Dendritic cell treated with granulocyte-macrophage colony-stimulating factor and Interleukin-4, amounts not matched to agents 40 ng/mL and 50 ng/mL, for 4 days (primary cell): ENCODE measurements around the gene MBNL3.
"Not testable (repeated sequence)": the region's sequence is repeated elsewhere in the genome, so short reads cannot be mapped to it uniquely, and the experiment has no call there.

Source experiments
- H3K27ac Mint-ChIP-seq: one replicate; pipeline ENCODE4 v1.8.0; 2022; ENCODE audit warnings: mild to moderate bottlenecking, mixed read lengths
- H3K27me3 Mint-ChIP-seq: one replicate; pipeline ENCODE4 v1.8.0; 2022; ENCODE audit warnings: mild to moderate bottlenecking, mixed read lengths
- H3K36me3 Mint-ChIP-seq: one replicate; pipeline ENCODE4 v1.8.0; 2022; ENCODE audit warnings: low read depth, mixed read lengths
- H3K4me1 Mint-ChIP-seq: one replicate; pipeline ENCODE4 v1.8.0; 2022; ENCODE audit warnings: low read depth, mixed read lengths
- H3K4me3 Mint-ChIP-seq: one replicate; pipeline ENCODE4 v1.8.0; 2022; ENCODE audit warnings: mild to moderate bottlenecking, moderate library complexity, mixed read lengths
- H3K9me3 Mint-ChIP-seq: one replicate; pipeline ENCODE4 v1.8.0; 2022; ENCODE audit warnings: mixed read lengths
- intact Hi-C: fragments of 100-400 bp; cut with micrococcal nuclease; formaldehyde crosslinking; loops from one replicate; pipeline ENCODE4 v1.15.0; 2022

MBNL3 gene

GRCh38 chrX:132367314-132367713 is 121.5 kb downstream of the MBNL3 start:
- H3K36me3 Mint-ChIP-seq = no peaks in the 10 kb centered on the region
- no peaks in the 10 kb centered on the region for H3K4me1 Mint-ChIP-seq
- H3K9me3 Mint-ChIP-seq = no peaks in the 10 kb centered on the region
- no peak overlapping the region for H3K27ac Mint-ChIP-seq
- H3K27me3 Mint-ChIP-seq = no peaks in the 10 kb centered on the region
- no peak overlapping the region for H3K4me3 Mint-ChIP-seq
- intact Hi-C loops = no loop called here

DNA sequence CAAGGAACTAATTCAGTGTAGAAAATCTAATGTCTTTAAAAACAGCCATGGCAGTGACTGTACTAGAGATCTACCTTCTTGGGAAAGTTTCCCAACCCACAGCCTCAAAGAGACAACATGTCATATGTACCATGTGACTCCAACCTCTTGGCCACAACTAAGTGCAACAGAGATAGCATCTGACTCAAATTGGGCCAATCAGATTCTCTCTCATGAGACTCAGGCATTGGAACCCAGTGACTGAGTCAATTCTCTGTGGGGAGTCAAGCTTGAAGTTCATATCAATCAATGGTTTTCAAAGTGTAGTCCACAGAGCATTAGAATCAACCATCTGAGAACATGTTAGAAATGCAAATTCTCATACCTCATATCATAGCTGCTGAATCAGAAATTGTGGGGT is 123.3 kb downstream of the MBNL3 start:
- H3K27me3 Mint-ChIP-seq = no peaks in the 10 kb centered on the region
- H3K4me1 Mint-ChIP-seq = no peaks in the 10 kb centered on the region
- H3K36me3 Mint-ChIP-seq = no peaks in the 10 kb centered on the region
- H3K9me3 Mint-ChIP-seq = no peaks in the 10 kb centered on the region
- H3K4me3 Mint-ChIP-seq = no peak overlapping the region
- H3K27ac Mint-ChIP-seq = no peak overlapping the region
- intact Hi-C loops = no loop called here

- Mint-ChIP-seq H3K9me3 (no peaks in the 10 kb centered on the region), H3K27me3 (no peaks in the 10 kb centered on the region)
These were observed 124.5 kb downstream of the MBNL3 start for GRCh38 chrX:132364313-132364712.

DNA sequence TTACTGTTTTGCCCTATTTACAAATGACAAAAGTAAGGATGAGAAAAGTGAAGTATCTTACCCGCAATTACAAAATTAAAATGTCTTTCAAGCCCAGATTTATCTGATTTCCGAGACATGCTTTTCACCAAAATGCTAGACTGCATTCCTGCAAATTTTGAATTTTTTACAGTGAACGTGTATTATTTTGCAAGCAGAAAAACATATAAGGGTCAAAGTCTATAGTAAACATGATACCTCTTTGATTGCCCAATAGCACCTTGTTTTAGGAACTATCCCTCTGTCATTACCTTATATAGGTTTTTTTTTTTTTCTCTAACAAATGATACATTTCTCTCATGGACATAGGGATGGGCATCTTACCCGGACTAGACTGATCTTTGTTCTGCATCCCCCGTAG is 135.4 kb downstream of the MBNL3 start:
- no peak overlapping the region for H3K27ac Mint-ChIP-seq
- H3K4me3 Mint-ChIP-seq = no peak overlapping the region
- H3K4me1 Mint-ChIP-seq = no peaks in the 10 kb centered on the region
- no peaks in the 10 kb centered on the region for H3K36me3 Mint-ChIP-seq
- H3K9me3 Mint-ChIP-seq = no peaks in the 10 kb centered on the region
- intact Hi-C loops = no loop called here
- H3K27me3 Mint-ChIP-seq = no peaks in the 10 kb centered on the region

More at GRCh38 chrX:132364313-132364712, 124.5 kb downstream of the MBNL3 start:
- Mint-ChIP-seq H3K27ac (no peak overlapping the region), H3K4me3 (no peak overlapping the region), H3K36me3 (no peaks in the 10 kb centered on the region), H3K4me1 (no peaks in the 10 kb centered on the region)
- intact Hi-C loops = no loop called here

DNA sequence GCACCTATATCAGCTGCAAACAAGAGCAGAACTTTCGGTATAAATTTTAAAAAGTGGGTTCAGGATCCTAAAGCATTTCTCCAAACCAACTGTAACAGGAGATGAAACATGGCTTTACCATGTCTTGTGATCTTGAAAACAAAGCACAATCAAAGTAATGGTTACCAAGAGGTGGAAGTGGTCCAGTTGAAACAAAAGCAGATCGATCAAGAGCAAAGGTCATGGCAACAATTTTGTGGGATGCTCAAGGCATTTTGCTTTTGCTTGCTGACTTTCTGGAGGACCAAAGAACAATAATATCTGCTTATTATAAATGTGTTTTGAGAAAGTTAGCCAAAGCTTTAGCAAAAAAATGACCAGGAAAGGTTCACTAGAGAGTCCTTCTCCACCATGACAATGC is 152.7 kb downstream of the MBNL3 start:
- no peaks in the 10 kb centered on the region for H3K27me3 Mint-ChIP-seq
- no peak overlapping the region for H3K27ac Mint-ChIP-seq
- no peaks in the 10 kb centered on the region for H3K36me3 Mint-ChIP-seq
- H3K9me3 Mint-ChIP-seq = no peaks in the 10 kb centered on the region
- H3K4me1 Mint-ChIP-seq = no peaks in the 10 kb centered on the region
- no peak overlapping the region for H3K4me3 Mint-ChIP-seq
- intact Hi-C loops = no loop called here

DNA sequence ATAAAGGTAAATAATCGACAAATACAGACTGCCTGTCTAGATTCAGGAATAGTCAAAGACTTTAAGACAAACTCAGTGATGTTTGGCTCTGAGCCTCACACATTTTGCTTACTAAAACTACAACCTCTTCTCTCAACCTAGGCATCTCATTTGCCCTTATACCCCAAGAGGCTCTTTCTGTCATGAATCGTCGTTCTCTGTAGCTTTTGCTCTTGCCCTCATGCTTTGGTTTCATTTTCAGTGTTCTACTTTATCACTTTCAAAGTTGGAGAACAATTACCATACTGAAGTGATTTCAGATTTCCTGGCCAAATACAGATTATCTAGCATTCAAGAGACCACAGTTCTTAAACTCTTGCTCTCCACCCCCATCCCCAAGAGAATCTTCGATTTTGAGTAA is 155.5 kb downstream of the MBNL3 start:
- no peak overlapping the region for H3K4me3 Mint-ChIP-seq
- H3K4me1 Mint-ChIP-seq = no peaks in the 10 kb centered on the region
- H3K36me3 Mint-ChIP-seq = no peaks in the 10 kb centered on the region
- no peak overlapping the region for H3K27ac Mint-ChIP-seq
- H3K27me3 Mint-ChIP-seq = no peaks in the 10 kb centered on the region
- intact Hi-C loops = no loop called here
- H3K9me3 Mint-ChIP-seq = no peaks in the 10 kb centered on the region

- intact Hi-C loops = no loop called here
- H3K4me1 Mint-ChIP-seq = no peaks in the 10 kb centered on the region
- H3K4me3 Mint-ChIP-seq = no peak overlapping the region
- H3K9me3 Mint-ChIP-seq = no peaks in the 10 kb centered on the region
- no peaks in the 10 kb centered on the region for H3K27me3 Mint-ChIP-seq
- no peak overlapping the region for H3K27ac Mint-ChIP-seq
- no peaks in the 10 kb centered on the region for H3K36me3 Mint-ChIP-seq
These were observed 157.3 kb downstream of the MBNL3 start for GRCh38 chrX:132331532-132331931.

DNA sequence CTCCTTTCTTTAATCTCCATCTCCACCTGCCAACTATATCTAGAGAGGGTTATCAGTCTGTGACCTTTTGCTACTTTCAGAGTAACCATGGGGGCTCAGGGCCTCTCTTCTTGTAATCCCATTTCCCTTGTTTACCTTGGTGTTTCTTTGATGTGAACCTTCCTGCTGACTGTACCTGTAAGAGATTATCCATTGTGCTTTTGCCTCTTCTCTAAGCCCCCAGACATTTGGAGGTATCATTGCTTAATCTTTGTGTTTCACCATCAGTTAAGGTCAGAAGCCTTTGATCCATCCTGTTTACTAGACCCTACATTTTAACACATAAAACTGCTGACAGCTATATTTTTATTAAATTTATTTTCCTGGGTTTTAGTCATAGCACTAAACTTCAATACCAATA is 157.8 kb downstream of the MBNL3 start:
- H3K4me3 Mint-ChIP-seq = no peak overlapping the region
- no peak overlapping the region for H3K27ac Mint-ChIP-seq
- no peaks in the 10 kb centered on the region for H3K36me3 Mint-ChIP-seq
- H3K4me1 Mint-ChIP-seq = no peaks in the 10 kb centered on the region
- intact Hi-C loops = no loop called here
- H3K27me3 Mint-ChIP-seq = no peaks in the 10 kb centered on the region
- no peaks in the 10 kb centered on the region for H3K9me3 Mint-ChIP-seq

DNA sequence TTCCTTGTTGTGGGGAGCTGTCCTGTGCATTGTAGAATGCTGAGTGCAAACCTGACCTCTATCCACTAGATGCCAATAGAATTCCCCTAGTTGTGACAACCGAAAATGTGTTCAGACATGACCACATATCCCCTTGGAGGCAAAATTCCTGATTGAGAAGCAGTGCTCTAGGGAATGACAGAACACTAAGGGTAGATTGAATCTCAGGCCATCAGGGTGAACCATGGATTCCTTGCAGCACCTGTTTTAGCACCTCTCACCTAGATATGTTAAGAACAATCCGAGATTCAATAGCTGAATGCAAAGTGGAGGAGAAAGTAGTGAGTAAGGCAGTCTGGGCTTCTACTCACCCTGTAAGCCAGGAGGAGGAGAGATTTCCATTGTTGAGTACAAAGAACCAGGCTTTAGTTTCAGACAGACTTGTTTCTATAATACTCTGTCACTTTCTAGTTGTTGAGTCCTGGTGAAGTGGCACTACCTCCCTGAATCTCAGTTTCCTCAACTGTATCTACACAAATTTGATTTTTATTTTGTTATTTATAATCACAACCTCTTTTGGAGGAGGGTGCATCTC is 158.6 kb downstream of the MBNL3 start:
- no peaks in the 10 kb centered on the region for H3K4me1 Mint-ChIP-seq
- no peaks in the 10 kb centered on the region for H3K27me3 Mint-ChIP-seq
- H3K27ac Mint-ChIP-seq = no peak overlapping the region
- H3K9me3 Mint-ChIP-seq = no peaks in the 10 kb centered on the region
- intact Hi-C loops = no loop called here
- H3K36me3 Mint-ChIP-seq = no peaks in the 10 kb centered on the region
- H3K4me3 Mint-ChIP-seq = no peak overlapping the region

DNA sequence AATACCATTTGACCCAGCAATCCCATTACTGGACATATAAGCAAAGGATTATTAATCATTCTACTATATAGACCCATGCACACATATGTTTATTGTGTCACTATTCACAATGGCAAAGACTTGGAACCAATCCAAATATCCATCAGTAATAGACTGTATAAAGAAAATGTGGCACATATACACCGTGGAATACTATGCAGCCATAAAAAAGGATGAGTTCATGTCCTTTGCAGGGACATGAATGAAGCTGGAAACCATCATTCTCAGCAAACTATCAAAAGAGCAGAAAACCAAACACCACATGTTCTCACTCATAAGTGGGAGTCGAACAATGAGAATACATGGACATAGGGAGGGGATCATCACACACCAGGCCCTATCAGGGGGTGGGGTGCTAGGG is 161.9 kb downstream of the MBNL3 start:
- H3K4me1 Mint-ChIP-seq, H3K27ac Mint-ChIP-seq, H3K4me3 Mint-ChIP-seq, H3K36me3 Mint-ChIP-seq, intact Hi-C loops, H3K9me3 Mint-ChIP-seq, H3K27me3 Mint-ChIP-seq: not testable (repeated sequence)
